Gastroesophageal sphincter (tissue), 4 donors: ENCODE results near the gene DNAH8. TPM values are rescaled to one million over a fixed set of nuclear protein-coding genes. Genes with fewer than 3 reads are reported as not detected.

ENCODE experiments used
- ATAC-seq: fragments of 150-250 bp; one replicate; pipeline ENCODE4 v1.9.1; 2016; ENCODE audit warnings: mild to moderate bottlenecking, moderate library complexity
- H3K27ac ChIP-seq, 4 donors: fragments of 200-600 bp; sonication (generic) in 3 of 4; 1 replicate in 3 of 4; 2 replicates in 1 of 4; pipeline ENCODE4 v1.5.1; 2016 to 2019
- H3K27me3 ChIP-seq: fragments of 200-600 bp; sonication (generic); one replicate; pipeline ENCODE4 v1.5.1; 2019
- H3K36me3 ChIP-seq, 2 donors: fragments of 200-600 bp; sonication (generic); one replicate each; pipeline ENCODE4 v1.5.1; 2019; ENCODE audit warnings: control low read depth in 1 of 2
- H3K4me1 ChIP-seq, 3 donors: fragments of 200-600 bp; sonication (generic); 1 replicate in 2 of 3; 2 replicates in 1 of 3; pipeline ENCODE4 v1.5.1; 2016 to 2019; ENCODE audit warnings: control low read depth in 2 of 3
- H3K4me3 ChIP-seq, 2 donors: fragments of 200-600 bp; sonication (generic); one replicate each; pipeline ENCODE4 v1.5.1; 2019; ENCODE audit warnings: mild to moderate bottlenecking in 1 of 2, moderate library complexity in 1 of 2
- H3K9me3 ChIP-seq, 3 donors: fragments of 200-600 bp; sonication (generic); one replicate each; pipeline ENCODE4 v1.5.1; 2017 to 2019; ENCODE audit warnings: control low read depth in 2 of 3
- EP300 ChIP-seq: sonication (generic); formaldehyde crosslinking; IDR thresholded peaks from one replicate; pipeline ENCODE4 v1.6.1; 2017; ENCODE audit warnings: antibody characterized with exemption, mild to moderate bottlenecking
- POLR2A ChIP-seq, 2 donors: fragments of 450-650 bp; IDR thresholded peaks; one replicate each; pipeline ENCODE4 v1.6.1; 2017; ENCODE audit warnings: antibody characterized with exemption in 2 of 2, mild to moderate bottlenecking in 2 of 2, moderate library complexity in 1 of 2
- POLR2AphosphoS5 ChIP-seq: sonication (generic); formaldehyde crosslinking; IDR thresholded peaks from one replicate; pipeline ENCODE4 v1.6.1; 2017; ENCODE audit warnings: antibody characterized with exemption
- WGBS, 2 donors: methylation state at CpG; one replicate each; pipeline ENCODE4 v1.1.5; 2018; ENCODE audit warnings: low coverage in 1 of 2; 5-methylcytosine and 5-hydroxymethylcytosine counted together
- total RNA-seq, 4 donors: library from RNA; depleted of rRNA; stranded (reverse); fragments of >200 nt; gene quantifications; one replicate each; pipeline ENCODE4 v1.1.0, GENCODE V29; 2016
- TF ChIP-seq, protein P1 (sequence below), 4 experiments: fragments of 200-600 bp in 2 of 4; fragments of 450-650 bp in 2 of 4; sonication (generic) in 1 of 4; IDR thresholded peaks; one replicate each; pipeline ENCODE4 v1.5.1; 2017 to 2019; ENCODE audit warnings: antibody characterized with exemption in 4 of 4, mild to moderate bottlenecking in 2 of 4, moderate library complexity in 2 of 4

The DNAH8 gene
- total RNA-seq, 4 donors from 2014 or later, result not detected

DNA sequence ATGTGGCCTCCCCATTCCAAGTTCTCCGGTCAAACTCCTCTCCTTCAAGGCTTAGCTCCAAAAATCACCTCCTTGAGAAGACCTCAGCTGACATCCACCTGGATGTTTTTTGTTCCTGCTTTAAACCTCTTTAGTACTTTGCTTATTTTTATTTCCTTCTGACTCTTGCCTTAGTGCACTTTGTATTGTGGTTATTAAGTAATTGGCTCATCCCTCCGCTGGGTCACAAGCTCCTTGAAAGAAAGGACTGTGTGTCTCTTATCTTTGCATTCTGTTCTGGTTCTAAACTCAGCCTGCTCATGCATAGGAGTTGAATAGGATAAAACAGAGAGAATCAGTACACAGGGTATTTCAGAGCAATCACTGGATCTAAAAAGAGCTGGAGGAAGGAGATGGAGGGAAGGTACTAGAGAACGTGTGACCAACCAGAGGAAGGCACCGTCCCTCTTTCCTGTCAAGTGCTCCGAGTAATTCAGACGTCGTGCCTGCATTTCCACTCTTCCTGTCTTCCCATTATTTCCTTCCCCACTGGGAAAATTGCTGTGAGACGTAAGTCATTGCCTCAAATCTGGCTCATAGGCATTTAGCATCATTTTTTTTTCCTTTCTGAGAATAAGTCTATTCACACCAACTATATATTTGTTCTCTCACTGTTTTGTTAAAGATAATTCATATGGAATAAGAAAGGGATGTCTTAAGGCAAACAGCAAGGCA, 273.8 kb downstream of the DNAH8 start:
- TF ChIP-seq POLR2AphosphoS5 (no peak), POLR2A (IDR thresholded peaks at IDR 0.05) (no peak), EP300 (no peak)
- TF ChIP-seq, protein P1, sequence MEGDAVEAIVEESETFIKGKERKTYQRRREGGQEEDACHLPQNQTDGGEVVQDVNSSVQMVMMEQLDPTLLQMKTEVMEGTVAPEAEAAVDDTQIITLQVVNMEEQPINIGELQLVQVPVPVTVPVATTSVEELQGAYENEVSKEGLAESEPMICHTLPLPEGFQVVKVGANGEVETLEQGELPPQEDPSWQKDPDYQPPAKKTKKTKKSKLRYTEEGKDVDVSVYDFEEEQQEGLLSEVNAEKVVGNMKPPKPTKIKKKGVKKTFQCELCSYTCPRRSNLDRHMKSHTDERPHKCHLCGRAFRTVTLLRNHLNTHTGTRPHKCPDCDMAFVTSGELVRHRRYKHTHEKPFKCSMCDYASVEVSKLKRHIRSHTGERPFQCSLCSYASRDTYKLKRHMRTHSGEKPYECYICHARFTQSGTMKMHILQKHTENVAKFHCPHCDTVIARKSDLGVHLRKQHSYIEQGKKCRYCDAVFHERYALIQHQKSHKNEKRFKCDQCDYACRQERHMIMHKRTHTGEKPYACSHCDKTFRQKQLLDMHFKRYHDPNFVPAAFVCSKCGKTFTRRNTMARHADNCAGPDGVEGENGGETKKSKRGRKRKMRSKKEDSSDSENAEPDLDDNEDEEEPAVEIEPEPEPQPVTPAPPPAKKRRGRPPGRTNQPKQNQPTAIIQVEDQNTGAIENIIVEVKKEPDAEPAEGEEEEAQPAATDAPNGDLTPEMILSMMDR (IDR thresholded peaks at IDR 0.05), result no peak
- no peak overlapping the region for H3K4me3 ChIP-seq
- no peak for ATAC-seq
- WGBS, 2 donors, result 46 to 68% methylated on average over 7 to 8 of the region's 8 CpGs
- H3K27me3 ChIP-seq, result peaks cover 42% of the 10 kb centered on the region
- no peaks in the 10 kb centered on the region for H3K36me3 ChIP-seq
- H3K27ac ChIP-seq, result no peak overlapping the region
- H3K4me1 ChIP-seq, result no peaks in the 10 kb centered on the region
- H3K9me3 ChIP-seq, result no peaks in the 10 kb centered on the region

DNA sequence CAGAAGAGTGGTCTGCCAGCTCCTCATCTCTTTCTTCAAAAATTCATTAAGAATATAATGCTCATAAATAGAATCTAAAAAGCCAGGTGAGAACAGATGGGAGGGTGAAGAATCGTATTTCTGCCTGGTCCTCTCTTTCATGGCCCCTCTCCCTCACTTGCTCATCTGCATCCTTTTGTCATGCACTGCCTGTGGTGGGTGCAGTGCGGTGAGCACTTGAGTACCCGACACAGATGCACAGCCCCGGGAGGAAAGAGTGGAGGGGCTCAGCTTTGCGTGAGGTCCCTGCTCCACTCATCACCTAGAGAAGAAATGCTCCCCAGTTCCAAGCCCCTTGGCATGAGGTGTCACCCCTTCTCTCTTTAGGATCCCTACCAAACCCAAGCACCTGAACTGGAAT, 275.4 kb downstream of the DNAH8 start:
- no peak for ATAC-seq
- no peaks in the 10 kb centered on the region for H3K36me3 ChIP-seq
- no peak for TF ChIP-seq POLR2AphosphoS5
- TF ChIP-seq, protein P1 (IDR thresholded peaks at IDR 0.05), result no peak
- TF ChIP-seq POLR2A (IDR thresholded peaks at IDR 0.05), result no peak
- no peak for TF ChIP-seq EP300
- no peak overlapping the region for H3K27ac ChIP-seq
- H3K4me1 ChIP-seq, result no peaks in the 10 kb centered on the region
- WGBS, 2 donors, result 30 to 45% methylated on average over 1 to 2 of the region's 5 CpGs
- H3K27me3 ChIP-seq, result peaks cover 34% of the 10 kb centered on the region
- no peaks in the 10 kb centered on the region for H3K9me3 ChIP-seq
- H3K4me3 ChIP-seq, result no peak overlapping the region

DNA sequence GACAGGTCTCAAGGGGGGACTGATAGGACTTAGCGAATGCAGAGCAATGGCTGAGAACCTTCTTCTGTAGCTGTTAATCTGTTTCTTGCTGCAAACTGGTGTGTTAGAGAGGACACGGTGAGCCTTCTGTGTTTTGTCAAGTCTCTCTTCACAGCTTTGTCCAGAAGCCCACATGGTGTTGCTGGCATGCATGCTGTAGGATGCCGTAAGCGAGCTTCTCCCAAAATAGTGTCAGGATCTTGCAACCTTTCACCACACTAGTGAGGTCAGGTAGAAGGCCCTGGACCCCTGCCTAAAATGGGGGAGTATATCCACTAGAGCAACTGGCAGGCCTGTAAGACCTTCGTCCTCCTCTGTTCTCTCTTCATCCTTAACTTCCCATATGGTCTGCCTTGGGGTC, 281.6 kb downstream of the DNAH8 start:
- peaks cover 45% of the 10 kb centered on the region for H3K27me3 ChIP-seq
- no peak overlapping the region for H3K4me3 ChIP-seq
- no peak for ATAC-seq
- no peaks in the 10 kb centered on the region for H3K9me3 ChIP-seq
- no peaks in the 10 kb centered on the region for H3K36me3 ChIP-seq
- WGBS, 2 donors, result 55 to 88% methylated on average over 4 to 5 of the region's 5 CpGs
- TF ChIP-seq POLR2AphosphoS5 (no peak), EP300 (no peak), POLR2A (IDR thresholded peaks at IDR 0.05) (no peak)
- TF ChIP-seq, protein P1 (IDR thresholded peaks at IDR 0.05), result no peak
- no peak overlapping the region for H3K27ac ChIP-seq
- H3K4me1 ChIP-seq, result no peaks in the 10 kb centered on the region

DNA sequence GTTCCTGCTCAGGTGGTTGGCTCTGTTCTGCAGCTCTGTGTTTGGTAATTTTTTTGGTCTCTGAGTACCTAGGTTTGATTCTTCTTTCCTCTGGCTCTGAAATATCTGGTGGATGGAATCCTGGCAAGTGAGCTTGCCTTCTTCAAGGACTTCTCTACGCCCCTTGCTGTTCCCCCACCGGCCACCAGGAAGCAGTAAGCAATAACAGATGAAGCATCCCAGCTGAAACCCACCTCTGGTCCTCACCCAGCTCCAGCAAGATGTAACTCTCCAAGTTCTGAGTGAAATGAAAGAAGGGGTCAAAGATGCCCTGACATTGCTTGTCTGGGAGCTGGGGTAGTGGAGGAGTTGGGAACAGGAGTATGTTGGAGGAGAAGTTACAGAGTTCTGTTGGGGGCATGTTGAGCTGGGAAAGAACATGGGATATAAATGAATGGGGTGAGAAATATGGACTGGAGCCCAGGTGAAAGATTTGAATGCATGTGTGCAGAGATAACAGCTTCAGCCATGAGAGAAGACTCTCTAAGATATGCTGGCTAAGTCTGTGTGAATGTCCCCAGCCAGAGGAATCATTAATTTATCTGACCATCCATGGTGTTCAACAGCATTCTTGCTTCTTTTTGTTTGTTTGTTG, 282.1 kb downstream of the DNAH8 start:
- H3K4me3 ChIP-seq, result no peak overlapping the region
- no peaks in the 10 kb centered on the region for H3K9me3 ChIP-seq
- WGBS, 2 donors, result no CpG with 5 or more reads among the region's 2 CpGs
- H3K27ac ChIP-seq, result no peak overlapping the region
- ATAC-seq, result no peak
- peaks cover 48% of the 10 kb centered on the region for H3K27me3 ChIP-seq
- TF ChIP-seq, protein P1 (IDR thresholded peaks at IDR 0.05), result peak in 3 of 4 experiments; percentile 6 to 44 (median 14)
- no peak for TF ChIP-seq POLR2A (IDR thresholded peaks at IDR 0.05)
- no peaks in the 10 kb centered on the region for H3K36me3 ChIP-seq
- no peaks in the 10 kb centered on the region for H3K4me1 ChIP-seq

DNA sequence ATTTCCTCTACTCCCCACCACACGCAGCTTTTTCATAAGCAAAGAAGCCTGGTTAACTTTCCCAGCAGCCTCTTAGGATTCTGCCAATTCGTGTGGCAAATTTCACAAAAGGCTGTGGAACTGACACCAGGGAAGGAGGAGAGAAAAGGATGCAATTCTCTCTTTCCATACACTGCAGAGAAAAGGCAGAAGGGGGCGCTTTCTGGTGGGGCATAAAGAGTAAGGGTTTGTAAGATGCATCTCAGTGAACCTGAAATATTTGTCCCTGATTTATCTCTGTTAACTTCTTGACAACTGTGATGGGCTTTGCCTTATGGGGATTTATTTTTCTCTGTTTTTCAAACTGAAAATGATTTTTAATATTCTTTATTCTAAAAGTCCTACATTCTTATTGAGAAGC, 288.0 kb downstream of the DNAH8 start:
- peaks cover 50% of the 10 kb centered on the region for H3K27me3 ChIP-seq
- H3K4me3 ChIP-seq, result no peak overlapping the region
- TF ChIP-seq POLR2A (IDR thresholded peaks at IDR 0.05) (no peak), EP300 (no peak), POLR2AphosphoS5 (no peak)
- TF ChIP-seq, protein P1 (IDR thresholded peaks at IDR 0.05), result no peak
- no peak for ATAC-seq
- no peaks in the 10 kb centered on the region for H3K36me3 ChIP-seq
- WGBS, 2 donors, result 6 to 17% methylated on average over 2 of the region's 3 CpGs
- no peak overlapping the region for H3K27ac ChIP-seq
- H3K9me3 ChIP-seq, result no peaks in the 10 kb centered on the region
- H3K4me1 ChIP-seq, result no peaks in the 10 kb centered on the region
